ENCODE measurements around the gene THAP11. TPM values are rescaled to one million over a fixed set of nuclear protein-coding genes. Genes with fewer than 3 reads are reported as not detected.

THAP11 gene
- total and polyA plus RNA-seq, 2 of the 13 experiments (the other 11 are each of a cell fraction or from before 2014, with no cell fraction given): 44.2 to 53.4 TPM

DNA sequence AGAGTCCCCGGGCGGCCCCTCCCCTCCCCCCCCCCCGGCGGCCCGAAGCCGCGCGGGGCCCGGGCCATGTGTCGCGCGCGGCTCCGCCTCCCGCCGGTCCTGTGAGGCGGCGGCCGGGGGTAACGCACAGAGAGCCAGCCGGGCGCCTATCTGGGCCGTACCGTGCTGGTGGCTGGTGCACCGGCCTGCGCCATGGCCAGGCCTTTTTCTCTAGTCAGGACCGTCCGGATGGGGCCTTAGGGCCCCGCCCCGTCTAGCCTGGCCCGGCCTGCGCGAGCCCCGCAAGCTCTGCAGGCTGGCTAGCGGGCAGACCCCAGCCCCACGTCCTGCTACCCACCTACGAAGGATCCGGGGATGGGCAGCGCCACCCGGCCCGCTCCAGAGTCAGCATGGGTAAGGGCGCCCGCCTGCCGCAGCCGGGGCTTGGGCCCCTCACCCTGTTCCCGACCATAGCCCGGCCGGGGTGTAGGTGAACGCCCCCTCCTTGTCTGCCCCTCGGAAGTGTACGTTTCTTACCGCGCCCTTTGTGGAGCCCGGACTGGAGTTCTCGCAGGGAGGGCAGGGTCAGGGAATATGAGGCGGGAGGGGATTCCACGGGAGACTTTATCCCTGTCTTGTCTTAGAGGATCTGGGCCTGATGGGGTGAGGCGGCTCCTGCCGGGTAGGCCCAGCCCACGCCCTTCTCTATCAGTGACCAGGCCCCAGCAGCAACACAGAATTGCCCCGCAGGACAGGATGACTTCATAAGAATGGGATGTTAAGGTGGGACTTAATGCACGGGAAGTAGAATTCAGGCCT lies 5.1 kb downstream of the THAP11 start, which contains the start of gene CENPT (continued):
- TF ChIP-seq ZNF678 (CRISPR knock-in tag; IDR thresholded peaks at IDR 0.05) (peak; percentile 49; the same call in 1 of the 2 replicates), MLLT10 (CRISPR knock-in tag; IDR thresholded peaks at IDR 0.05) (no peak), ZNF441 (CRISPR knock-in tag; IDR thresholded peaks at IDR 0.05; ENCODE audit: borderline replicate concordance) (0 out of 2 replicates have a peak, but pooled peaks have one; percentile 5), ZNF724P (CRISPR knock-in tag; IDR thresholded peaks at IDR 0.05; ENCODE audit: borderline replicate concordance) (no peak), ZNF709 (CRISPR knock-in tag; IDR thresholded peaks at IDR 0.05) (no peak), ZNF780A (CRISPR knock-in tag; IDR thresholded peaks at IDR 0.05) (no peak), RFX5 (IDR thresholded peaks at IDR 0.05; ENCODE audit: low read depth, low read length) (no peak), CEBPG (CRISPR knock-in tag; IDR thresholded peaks at IDR 0.05) (no peak), STAT5B (CRISPR knock-in tag; IDR thresholded peaks at IDR 0.05) (no peak), ARNT2 (CRISPR knock-in tag; IDR thresholded peaks at IDR 0.05; ENCODE audit: low read depth) (no peak; the same call in 1 of the 2 replicates), KDM5A (IDR thresholded peaks at IDR 0.05; ENCODE audit: borderline replicate concordance, low read length) (peak; percentile 13; the same call in 1 of the 2 replicates), RAD21 (CRISPR knock-in tag; IDR thresholded peaks at IDR 0.05) (peak; percentile 11; the same call in 1 of the 2 replicates), TGIF2 (CRISPR knock-in tag; IDR thresholded peaks at IDR 0.05) (peak; percentile 25), ZC3H13 (CRISPR knock-in tag; IDR thresholded peaks at IDR 0.05) (no peak), ZFP91 (CRISPR knock-in tag; IDR thresholded peaks at IDR 0.05; ENCODE audit: borderline replicate concordance) (no peak), ZNF431 (CRISPR knock-in tag; IDR thresholded peaks at IDR 0.05; ENCODE audit: borderline replicate concordance, low read depth) (no peak; the same call in 1 of the 2 replicates), MXI1 (IDR thresholded peaks at IDR 0.05; ENCODE audit: borderline replicate concordance, low read depth, low read length) (peak; percentile 24; the same call in 1 of the 3 replicates), HOXA5 (CRISPR knock-in tag; IDR thresholded peaks at IDR 0.05) (no peak), SOX5 (CRISPR knock-in tag; IDR thresholded peaks at IDR 0.05; ENCODE audit: borderline replicate concordance) (no peak), CBX1 (IDR thresholded peaks at IDR 0.05; ENCODE audit: low read depth) (no peak), ZNF572 (CRISPR knock-in tag; IDR thresholded peaks at IDR 0.05) (0 out of 2 replicates have a peak, but pooled peaks have one; percentile 51), HNRNPL (IDR thresholded peaks at IDR 0.05; ENCODE audit: low read depth, low read length) (0 out of 2 replicates have a peak, but pooled peaks have one; percentile 40), ZNF713 (CRISPR knock-in tag; IDR thresholded peaks at IDR 0.05) (no peak)
- TF ChIP-seq, protein P1, sequence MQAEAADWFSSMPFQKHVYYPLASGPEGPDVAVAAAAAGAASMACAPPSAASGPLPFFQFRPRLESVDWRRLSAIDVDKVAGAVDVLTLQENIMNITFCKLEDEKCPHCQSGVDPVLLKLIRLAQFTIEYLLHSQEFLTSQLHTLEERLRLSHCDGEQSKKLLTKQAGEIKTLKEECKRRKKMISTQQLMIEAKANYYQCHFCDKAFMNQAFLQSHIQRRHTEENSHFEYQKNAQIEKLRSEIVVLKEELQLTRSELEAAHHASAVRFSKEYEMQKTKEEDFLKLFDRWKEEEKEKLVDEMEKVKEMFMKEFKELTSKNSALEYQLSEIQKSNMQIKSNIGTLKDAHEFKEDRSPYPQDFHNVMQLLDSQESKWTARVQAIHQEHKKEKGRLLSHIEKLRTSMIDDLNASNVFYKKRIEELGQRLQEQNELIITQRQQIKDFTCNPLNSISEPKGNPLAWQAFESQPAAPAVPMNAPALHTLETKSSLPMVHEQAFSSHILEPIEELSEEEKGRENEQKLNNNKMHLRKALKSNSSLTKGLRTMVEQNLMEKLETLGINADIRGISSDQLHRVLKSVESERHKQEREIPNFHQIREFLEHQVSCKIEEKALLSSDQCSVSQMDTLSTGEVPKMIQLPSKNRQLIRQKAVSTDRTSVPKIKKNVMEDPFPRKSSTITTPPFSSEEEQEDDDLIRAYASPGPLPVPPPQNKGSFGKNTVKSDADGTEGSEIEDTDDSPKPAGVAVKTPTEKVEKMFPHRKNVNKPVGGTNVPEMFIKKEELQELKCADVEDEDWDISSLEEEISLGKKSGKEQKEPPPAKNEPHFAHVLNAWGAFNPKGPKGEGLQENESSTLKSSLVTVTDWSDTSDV (CRISPR knock-in tag; IDR thresholded peaks at IDR 0.05): peak; percentile 77
- TF ChIP-seq, protein P2, sequence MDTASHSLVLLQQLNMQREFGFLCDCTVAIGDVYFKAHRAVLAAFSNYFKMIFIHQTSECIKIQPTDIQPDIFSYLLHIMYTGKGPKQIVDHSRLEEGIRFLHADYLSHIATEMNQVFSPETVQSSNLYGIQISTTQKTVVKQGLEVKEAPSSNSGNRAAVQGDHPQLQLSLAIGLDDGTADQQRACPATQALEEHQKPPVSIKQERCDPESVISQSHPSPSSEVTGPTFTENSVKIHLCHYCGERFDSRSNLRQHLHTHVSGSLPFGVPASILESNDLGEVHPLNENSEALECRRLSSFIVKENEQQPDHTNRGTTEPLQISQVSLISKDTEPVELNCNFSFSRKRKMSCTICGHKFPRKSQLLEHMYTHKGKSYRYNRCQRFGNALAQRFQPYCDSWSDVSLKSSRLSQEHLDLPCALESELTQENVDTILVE (CRISPR knock-in tag; IDR thresholded peaks at IDR 0.05): no peak

Measured in HepG2 (cell line).